GM12892 (cell line): ENCODE measurements around the gene FAM20A.

ENCODE experiments used
- POLR2A ChIP-seq: IDR thresholded peaks from 2 replicates; pipeline ENCODE4 v1.6.1; 2011; ENCODE audit warnings: low read depth, low read length, control low read depth
- POLR2AphosphoS5 ChIP-seq: IDR thresholded peaks from 2 replicates; pipeline ENCODE4 v1.6.1; 2011; ENCODE audit warnings: low read depth, low read length, control low read depth

GRCh38 chr17:68581863-68582645 lies 19.1 kb downstream of the FAM20A start:
- TF ChIP-seq POLR2A (no peak), POLR2AphosphoS5 (no peak)
